Measurements from ENCODE around the gene ARHGEF10L.
"Not testable (repeated sequence)": the region's sequence is repeated elsewhere in the genome, so short reads cannot be mapped to it uniquely, and the experiment has no call there.

ARHGEF10L gene

DNA sequence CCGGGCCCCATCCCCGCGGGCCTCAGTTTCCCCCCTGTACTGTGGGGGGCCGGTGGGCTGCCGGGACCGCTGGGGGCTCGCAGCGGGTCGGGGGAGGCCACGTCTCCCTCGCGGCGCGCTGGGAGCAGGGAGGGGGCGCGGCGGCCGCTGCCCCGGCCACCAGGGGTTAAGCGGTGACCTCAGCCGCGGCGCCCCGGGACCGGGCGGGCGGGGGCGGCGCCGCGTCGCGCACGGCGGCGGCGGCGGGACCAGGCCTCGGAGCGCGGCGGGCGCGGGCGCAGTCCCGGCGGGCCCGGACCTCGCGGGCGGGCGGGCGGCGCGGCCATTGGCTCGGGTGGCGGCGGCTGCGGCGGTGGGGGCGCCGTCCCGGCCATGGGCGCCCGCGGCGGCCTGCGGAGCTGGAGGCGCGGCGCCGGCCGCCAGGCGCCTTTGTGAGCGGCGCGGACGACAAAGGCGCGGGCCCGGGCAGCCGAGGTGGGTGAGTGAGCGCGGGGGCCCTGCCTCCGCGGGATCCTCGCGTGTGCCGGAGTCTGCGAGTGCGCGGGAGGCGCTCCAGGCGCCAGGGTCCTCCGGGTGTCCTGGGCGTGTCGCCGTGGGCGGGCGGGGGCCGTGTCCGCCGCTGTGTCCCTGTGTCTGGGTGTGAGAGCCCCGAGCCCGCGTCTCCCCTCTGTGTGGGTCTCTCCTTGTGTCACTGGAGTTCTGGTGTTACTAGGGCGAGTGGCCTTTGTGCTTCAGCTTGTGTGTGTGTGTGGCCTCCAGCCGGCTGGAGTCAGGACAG lies at the start of gene ARHGEF10L:
Gene ARHGEF10L, plus strand, starts transcription at position 222 of the 778 bp plus-strand sequence. CDS start 40,898 bp downstream, outside the sequence.
- DNase-seq, result peak in 2 of 3 experiments; percentile 47 to 56

DNA sequence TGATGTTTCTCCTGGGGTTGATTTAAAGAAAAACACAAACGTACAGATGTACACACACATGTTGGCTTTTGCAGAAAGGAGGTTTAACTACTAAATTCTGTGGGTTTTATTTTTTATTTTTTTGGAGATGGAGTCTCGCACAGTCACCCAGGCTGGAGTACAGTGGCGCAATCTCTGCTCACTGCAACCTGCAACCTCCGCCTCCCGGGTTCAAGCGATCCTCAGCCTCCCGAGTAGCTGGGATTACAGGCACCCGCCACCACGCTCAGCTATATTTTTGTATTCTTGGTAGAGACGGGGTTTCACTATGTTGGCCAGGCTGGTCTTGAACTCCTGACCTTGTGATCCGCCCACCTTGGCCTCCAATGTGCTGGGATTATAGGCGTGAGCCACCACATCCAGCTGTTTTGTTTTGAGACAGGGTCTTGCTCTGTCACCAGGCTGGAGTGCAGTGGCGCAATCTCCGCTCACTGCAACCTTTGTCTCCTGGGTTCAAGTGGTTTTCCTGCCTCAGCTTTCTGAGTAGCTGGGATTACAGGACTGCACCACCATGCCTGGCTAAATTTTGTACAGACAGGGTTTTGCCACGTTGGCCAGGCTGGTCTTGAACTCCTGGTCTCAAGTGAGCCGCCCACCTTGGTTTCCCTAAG lies 49.6 kb upstream of the ARHGEF10L start:
- DNase-seq, result not testable (repeated sequence)

- not testable (repeated sequence) for DNase-seq
Observed at GRCh38 chr1:17490667-17491066, 48.8 kb upstream of the ARHGEF10L start.

GRCh38 chr1:17494114-17494729 lies 45.3 kb upstream of the ARHGEF10L start:
- peak; percentile 41 to 68 (median 46) for DNase-seq

DNA sequence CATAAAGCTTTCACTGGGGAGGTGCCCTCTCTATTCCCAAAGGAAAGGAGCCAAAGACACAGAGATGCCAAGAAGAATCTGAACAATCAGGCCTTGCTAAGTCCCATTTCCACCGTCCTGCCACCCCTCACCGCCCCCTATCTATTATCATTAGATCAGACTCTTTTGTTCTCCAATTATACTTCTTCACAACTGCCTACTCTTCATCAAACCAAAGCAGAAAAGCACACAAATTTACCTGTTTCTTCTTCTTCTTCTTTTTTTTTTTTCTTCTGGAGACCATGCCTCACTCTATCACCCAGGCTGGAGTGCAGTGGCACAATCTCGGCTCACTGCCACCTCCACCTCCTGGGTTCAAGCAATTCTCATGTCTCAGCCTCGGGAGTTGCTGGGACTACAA lies 43.1 kb upstream of the ARHGEF10L start:
- DNase-seq, result no peak

DNA sequence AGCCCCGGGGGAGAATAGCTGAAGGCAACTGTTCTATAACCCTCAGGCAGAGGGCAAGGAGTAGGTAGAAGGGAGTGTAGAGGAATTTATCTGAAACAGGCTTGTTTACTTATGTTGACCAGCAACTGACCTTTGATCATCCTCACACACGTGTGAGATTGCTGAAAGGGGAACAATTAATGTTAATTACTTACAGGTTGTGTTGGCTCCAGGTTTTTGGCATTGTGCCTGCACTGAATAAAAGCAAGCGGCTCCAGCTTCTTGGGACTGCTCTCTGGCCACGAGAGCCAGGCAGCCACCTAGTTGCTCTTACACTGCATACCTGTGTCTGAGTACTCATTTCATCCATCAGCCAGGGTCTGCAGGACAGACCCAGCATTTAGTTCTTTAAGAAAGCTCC lies 41.3 kb upstream of the ARHGEF10L start:
- DNase-seq, result peak in 1 of 3 experiments; percentile 43

GRCh38 chr1:17502326-17502778 lies 37.1 kb upstream of the ARHGEF10L start:
- DNase-seq, result peak; percentile 65 to 93 (median 80)

DNA sequence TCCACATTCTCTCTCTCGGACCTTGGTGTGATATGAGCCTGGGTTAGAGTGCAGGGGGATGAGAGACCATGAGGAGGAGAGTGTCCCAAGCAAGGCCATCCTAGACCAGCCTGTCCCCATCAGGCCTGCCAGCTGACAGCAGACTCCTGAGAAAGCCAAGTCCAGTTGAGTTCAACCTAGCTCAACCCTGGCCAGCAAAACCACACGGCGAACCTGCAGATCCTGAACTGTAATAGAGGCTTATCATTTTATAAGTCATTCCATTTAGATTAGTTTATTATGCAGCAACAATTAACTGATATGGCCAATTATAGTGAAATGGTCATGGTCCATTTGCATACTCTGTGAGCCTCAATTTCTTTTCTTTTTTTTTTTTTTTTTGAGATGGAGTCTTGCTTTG lies 36.4 kb upstream of the ARHGEF10L start:
- no peak for DNase-seq

GRCh38 chr1:17507200-17507599 lies 32.3 kb upstream of the ARHGEF10L start:
- not testable (repeated sequence) for DNase-seq

DNA sequence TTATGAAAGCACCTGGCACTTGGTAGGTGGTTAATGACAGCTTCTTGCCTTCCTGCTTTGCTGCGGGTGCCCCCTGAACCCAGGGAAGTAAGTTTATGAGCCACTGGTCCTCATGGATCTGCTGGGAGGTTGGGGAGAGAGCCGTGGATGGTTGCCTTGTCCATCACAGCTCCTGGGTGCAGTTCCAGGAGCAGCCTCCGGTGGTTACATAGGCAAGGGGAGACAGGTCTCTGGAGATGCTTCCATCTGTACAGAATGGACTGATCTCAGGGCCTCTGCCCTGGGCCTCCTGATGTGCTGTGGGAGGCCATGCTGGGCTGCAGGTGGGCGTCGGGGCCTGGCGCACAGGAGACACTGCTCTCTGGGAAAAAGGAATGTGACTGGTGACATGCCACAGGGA lies 31.6 kb upstream of the ARHGEF10L start:
- no peak for DNase-seq

GRCh38 chr1:17509363-17509762 lies 30.1 kb upstream of the ARHGEF10L start:
- no peak for DNase-seq

GRCh38 chr1:17510138-17510537 lies 29.4 kb upstream of the ARHGEF10L start:
- DNase-seq, result no peak

DNA sequence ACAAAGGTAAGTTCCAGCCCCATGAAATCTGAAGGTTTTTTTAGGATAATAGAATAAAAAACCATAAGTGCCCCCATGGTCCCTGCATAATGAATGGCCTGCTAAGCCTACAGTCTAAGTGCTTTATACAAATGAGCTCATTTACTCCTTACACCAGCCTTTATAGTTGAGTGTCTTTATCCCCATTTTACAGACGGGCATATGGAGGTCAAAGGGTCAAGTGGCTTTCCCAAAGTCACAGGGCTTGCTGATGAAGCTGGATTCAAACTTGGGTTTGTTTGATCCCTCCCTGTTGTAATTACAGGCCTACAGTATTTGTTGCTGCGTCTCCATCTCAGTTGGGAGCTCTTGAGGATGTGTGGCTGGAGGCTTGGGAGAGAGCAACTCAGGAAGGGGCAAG lies 28.3 kb upstream of the ARHGEF10L start:
- DNase-seq, result no peak

DNA sequence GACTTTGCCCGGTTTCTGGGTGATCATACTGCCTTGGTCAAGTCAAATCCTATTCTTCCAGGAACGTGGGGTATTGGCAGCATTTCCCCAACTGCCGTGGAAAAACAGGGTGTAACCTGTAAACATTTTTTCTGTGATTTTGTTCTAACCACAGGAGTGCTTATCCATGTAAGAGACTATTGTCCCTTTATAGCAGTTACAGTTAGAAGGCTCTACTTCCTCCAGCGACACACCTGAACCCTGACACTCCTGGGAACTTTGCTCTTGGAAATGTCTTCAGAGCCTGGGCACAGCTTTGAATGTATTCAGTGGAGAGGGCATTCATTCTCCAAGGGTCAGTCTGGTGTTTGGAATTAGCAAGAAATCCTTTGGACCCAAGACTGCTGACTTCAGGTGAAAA lies 26.4 kb upstream of the ARHGEF10L start:
- no peak for DNase-seq

GRCh38 chr1:17514776-17515175 lies 24.7 kb upstream of the ARHGEF10L start:
- DNase-seq, result no peak

GRCh38 chr1:17515902-17516301 lies 23.6 kb upstream of the ARHGEF10L start:
- no peak for DNase-seq

DNA sequence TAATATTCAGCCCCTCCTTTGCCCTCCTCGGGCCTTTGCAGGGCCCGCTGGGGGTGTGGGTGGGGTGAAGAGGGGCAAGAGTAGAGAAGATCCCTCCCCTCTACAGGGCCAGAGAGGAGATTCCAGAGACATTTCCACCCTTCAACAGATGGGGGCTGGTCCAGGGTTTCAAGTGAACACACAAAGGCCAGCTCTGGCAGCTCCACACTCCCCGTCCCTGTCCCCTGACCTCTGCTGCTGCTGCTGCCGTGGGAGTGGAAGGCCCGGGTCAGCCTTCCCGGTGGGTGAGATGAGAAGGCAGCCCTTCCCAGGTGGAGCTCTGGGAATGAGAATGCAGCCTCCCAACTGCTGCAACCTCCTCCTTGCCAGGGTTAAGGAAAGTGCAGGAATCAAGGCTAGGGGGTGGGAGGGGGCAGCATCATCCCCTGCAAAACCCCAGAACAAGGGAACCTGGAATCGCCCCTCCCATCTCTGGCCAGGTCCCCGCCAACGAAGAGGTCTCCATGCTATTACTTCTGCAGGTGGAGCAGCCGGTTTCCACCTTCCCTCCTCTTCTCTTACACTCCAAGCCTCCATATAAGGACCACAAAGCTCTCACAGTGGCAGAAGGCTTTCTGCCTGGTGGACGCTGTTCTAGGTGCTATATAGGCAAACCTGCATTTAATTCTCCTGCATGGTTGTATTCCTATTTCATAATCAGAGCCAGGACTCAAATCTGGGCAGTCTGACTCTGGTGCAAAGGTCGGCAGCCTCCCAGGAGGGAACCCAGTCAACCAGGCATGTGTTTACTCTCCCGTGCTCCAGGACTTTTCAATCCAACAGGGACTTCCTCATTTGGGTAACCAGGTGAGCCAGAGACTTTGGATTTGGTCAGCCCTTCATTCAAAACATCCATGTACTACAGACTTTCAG lies 22.9 kb upstream of the ARHGEF10L start:
- no peak for DNase-seq

DNA sequence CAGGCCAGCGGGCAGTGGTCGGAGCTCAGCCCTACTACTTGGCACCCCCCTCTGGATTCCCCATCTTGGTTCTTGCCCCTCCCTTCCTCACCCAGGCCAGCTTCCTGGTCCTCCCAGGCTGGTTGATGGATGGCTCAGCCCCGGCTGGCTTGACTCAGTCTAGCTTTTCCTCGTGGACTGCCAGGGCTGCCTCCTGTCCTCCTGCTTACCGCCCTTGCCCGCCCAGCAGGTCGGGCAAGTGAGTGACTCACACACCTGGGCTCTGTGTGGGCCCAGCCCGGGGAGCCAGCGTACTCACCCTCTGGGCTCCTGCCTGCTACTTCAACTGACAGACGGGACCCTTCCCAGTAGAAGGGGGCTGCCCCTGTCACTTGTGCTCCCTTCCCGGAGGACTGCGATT lies 19.5 kb upstream of the ARHGEF10L start:
- DNase-seq, result no peak

DNA sequence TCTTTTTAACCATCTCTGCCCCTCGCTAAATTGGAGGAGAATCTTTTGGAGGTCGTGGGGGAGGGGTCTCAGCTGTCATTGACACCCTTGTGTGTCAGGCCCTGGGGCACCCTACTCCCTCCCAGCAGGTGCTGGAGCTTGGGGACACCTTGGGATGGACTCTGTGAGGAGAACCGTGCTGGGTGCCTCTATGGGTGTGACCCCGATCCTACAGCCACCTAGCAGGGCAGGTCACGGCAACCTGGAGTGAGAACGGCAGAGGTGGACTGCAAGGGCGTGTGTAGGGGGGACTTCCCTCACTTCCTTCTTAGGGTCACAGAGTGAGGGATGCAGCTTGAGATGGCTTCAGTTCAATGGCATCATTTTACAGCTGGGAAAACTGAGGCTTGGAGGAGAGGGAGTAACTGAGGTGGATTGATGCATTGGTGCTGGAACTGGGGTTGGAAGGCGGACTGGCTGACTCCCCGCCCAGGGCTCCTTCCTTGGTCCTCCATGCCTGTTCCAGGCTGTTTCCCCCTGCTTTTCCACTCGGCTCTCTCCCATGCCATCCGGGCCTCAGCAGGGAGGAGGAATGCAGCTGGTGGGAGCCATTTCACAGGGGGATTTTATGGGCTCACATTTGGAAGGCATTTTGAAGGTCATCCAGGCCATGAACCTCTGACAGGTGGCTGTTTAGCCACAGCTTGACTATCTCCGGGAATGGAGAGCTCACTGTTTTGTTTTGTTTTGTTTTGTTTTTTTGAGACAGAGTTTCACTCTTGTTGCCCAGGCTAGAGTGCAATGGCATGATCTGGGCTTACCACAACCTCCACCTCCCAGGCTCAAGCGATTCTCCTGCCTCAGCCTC lies 18.8 kb upstream of the ARHGEF10L start:
- no peak for DNase-seq

- no peak for DNase-seq
Observed at GRCh38 chr1:17521946-17522612, 17.4 kb upstream of the ARHGEF10L start.

All from NCI-H1417 (cell line).